Skin of body (tissue), 2 donors: Measurements from ENCODE around the gene GOLT1B. TPM values are rescaled to one million over a fixed set of nuclear protein-coding genes. Genes with fewer than 3 reads are reported as not detected.

Source experiments
- DNase-seq: peaks from one replicate; lab custom pipeline; 2025; lab: John Stamatoyannopoulos, UW
- total RNA-seq: library from RNA; depleted of rRNA; stranded (reverse); fragments of >200 nt; gene quantifications from one replicate; pipeline ENCODE4 v1.2.3, GENCODE V29; 2014

Gene GOLT1B
- total RNA-seq, 1 donor from 2014 or later = 36.2 TPM

GRCh38 chr12:21521541-21521940 is 20.0 kb downstream of the GOLT1B start:
- no peak for DNase-seq

- no peak for DNase-seq
These were observed 21.6 kb downstream of the GOLT1B start for GRCh38 chr12:21523148-21523547.

DNA sequence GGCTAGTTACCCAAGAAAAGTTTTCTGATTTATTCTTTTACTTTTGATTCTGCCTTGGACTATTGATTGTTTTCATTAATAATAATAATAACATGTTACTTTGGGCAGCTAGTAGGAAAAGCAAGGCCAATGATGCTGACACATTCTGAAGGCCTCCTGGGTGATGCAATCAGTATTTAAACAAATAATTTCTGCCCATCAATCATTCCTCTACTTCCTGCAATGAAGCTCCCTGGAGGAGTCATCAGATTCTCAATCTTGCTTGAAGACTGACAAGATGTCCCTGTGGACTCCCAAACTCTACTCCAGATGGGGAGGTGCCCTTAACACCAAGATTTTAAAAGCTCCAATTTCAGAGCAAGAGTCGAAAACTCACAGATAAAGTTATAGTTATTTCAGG is 24.5 kb downstream of the GOLT1B start, which contains the start of gene SPX:
TSS of gene SPX (plus strand) at position 244 of the 400 bp plus-strand sequence. CDS start 177 bp downstream, outside the sequence.
- no peak for DNase-seq

GRCh38 chr12:21526721-21527345 is 25.2 kb downstream of the GOLT1B start:
- DNase-seq = no peak

- DNase-seq = no peak
These were observed 26.0 kb downstream of the GOLT1B start for GRCh38 chr12:21527451-21528180.

- DNase-seq = no peak
These were observed 27.4 kb downstream of the GOLT1B start for GRCh38 chr12:21528953-21529352.

GRCh38 chr12:21529456-21529855 is 27.9 kb downstream of the GOLT1B start:
- DNase-seq = no peak

DNA sequence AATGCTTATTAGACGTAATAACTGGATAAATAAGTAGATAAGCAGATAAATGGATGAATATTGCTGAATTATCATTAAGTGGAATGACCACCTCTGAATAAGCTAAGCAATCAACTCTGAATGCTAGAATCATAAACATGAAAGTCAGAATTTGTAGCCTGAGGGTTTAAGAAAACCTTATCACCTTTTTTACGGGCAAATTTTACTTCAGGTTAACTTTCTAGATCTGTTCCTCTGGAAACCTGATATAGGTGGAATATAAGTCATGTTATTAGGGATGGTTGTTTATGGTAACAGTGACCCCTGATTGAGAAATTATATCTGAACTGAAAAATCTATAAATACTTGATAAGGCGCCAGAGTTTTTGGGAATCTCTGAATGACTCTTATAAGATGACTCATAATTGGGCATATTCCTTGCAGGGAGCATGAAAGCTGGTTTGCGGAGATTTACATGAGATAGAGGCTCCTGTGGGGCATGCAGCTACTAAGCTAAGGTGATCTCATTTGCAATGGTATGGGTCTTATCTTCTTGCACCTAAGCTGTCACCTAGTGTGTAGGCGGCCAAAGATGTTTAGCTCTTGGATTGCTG is 36.6 kb downstream of the GOLT1B start:
- DNase-seq = no peak

DNA sequence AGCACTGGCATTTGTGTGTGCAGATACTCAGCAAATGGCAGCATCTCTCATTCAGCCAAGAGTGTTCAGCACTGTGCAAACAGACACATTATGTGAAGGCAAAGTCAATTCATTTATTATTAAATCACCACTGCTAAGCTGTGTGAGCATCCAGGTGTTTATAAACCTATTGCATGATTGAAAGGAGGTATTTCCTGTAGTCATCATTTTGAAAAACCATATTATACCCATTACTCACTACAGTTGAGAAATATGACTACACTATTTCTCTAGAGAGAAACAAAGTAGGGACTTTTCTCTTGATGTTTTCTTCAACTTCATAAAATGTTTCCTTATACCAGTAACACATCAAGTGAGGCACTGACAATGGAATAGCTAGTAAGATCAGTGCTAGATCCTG is 38.2 kb downstream of the GOLT1B start:
- no peak for DNase-seq

- DNase-seq = no peak
These were observed 40.2 kb downstream of the GOLT1B start for GRCh38 chr12:21541773-21542172.

DNA sequence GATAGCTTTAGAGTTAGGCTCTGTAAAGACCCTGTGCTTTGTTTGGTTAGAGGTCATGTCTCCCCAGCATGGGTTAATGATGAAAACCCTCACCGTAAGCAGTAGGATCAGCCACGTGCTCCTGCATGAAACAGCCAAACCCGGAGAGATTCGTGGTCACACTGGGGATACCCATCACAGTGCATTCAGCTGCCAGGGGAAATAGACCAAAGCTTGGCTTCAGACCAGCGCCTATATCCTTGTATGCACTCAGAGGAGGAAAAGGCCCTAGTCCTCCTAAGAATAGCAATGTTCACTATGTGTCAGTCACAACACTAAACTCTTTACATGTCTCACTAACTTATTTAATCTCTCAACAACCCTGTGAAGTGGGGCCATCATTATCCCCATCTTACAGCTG is 40.8 kb downstream of the GOLT1B start:
- DNase-seq = no peak

GRCh38 chr12:21543151-21543550 is 41.6 kb downstream of the GOLT1B start:
- no peak for DNase-seq

DNA sequence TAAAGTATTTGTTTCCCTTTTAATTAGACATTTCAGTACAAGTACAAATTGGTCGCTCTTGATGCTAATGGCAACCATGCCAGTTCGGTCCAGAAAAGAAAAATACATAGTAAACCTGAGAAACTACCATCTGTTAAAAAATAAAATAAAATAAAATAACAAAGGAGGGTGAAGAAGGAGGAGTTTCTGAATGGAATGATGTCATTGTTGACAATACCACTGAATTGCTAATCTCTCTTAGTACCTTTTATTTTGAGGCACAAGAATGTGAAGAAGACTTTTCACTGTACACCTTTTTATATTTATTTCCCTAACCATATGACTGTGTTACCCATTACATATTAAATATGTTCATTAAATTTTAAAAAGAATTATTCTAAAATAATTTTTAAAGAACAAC is 44.0 kb downstream of the GOLT1B start:
- no peak for DNase-seq

DNA sequence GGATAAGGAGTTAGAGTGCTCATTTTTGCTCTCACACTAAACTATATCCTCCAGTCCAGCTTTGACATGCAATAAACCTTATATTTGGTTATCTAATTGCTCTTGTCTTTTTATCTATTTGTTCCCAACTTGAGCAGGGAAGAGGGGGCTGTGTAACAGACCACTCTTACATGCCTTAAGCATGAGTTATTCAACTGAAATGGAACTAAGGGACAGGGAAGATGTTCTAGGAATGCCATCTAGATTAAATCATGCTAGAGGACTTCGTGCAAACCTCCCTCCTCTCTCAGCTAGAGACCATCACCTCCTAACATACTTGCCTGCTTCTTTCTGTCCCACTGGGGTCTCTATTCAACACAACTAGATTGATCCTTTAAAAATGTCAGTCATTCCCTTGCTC is 45.1 kb downstream of the GOLT1B start:
- DNase-seq = no peak

DNA sequence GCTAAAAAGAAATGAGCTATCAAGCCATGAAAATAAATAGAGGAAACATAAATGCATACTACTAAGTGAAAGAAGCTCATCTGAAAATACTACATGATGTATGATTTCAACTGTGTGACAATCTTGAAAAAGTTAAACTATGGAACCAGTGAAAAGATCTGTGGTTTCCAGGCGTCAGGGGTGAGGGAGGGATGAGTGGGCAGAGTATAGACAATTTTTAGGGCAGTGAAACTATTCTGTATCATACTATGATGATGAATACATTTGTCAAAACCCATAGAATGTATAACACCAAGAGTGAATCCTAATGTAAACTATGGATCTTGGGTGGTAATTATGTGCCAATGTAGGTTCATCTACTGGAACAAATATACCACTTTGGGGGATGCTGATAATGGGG is 45.8 kb downstream of the GOLT1B start:
- no peak for DNase-seq

GRCh38 chr12:21551841-21552465 is 50.4 kb downstream of the GOLT1B start:
- DNase-seq = peak; percentile 20

DNA sequence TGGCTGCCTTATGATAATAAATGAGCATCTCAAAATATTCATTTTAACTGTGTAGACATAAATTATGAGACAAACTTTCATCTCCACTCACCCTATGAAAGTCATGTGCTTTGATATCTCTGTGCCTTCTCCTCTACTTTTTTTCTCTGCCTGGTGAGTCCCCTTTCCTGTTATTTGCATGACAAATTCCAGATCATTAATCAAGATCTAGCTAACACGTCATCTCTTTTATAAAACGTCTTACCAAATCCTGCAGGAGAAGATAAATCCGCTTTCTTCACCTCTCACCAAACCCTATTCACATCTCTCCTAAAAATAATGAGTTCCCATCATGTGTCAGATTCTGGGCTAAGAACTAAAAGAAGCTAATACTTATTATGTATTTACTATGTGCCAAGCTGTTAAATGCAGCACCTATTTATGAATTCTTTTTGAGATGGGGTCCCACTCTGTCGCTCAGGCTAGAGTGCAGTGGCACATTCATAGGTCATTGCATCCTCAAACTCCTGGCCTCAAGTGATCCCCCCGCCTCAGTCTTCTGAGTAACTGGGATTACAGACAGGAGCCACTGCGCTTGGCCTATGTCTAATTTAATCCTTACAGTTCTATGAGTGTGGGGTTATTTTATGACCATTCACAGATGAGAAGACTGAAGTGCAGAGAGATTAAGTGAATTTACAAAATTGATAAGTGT is 51.2 kb downstream of the GOLT1B start:
- DNase-seq = no peak

DNA sequence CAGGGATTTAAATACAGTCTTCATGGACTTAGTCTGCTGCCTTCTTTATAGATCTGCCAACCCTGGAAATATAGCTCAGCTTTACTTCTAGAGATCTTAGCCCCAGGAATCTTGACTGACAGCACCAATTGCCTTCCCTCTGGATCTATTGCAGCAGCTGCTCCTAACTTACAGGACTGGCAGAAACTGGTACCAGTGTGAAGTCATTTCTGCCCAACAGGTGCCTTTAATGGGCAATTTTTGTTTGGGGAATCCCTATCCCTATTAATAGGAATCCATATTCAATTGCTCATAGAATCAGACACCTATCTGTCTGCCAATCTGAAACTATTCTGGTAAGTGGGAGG is 51.7 kb downstream of the GOLT1B start:
- peak; percentile 5 for DNase-seq

DNA sequence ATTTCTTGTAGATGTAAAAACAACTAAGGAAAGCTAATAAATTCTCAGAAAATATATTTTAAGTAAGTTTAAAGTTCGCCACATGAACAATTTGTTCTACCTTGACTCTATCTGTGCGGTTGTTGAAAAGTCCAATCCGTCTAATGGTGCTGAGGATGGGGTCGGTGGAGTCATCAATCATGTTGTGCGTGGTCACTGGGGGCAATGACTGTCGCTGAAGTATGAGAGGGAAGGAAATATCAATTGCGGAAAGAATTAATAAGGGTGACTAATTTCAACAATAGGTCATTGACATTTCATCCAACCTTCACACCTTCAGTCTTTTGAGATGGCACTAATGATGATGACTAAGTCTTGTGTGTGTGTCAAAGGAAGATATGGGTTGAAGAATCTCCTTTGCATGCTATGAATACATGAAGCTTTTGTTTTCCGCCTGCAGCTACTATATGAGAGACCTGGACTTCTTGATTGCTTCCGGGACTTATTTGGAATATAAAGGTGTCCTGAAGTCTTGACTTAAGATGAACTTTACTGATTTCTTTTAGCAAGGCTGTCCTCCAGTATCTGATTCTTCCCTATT is 56.6 kb downstream of the GOLT1B start:
- no peak for DNase-seq

DNA sequence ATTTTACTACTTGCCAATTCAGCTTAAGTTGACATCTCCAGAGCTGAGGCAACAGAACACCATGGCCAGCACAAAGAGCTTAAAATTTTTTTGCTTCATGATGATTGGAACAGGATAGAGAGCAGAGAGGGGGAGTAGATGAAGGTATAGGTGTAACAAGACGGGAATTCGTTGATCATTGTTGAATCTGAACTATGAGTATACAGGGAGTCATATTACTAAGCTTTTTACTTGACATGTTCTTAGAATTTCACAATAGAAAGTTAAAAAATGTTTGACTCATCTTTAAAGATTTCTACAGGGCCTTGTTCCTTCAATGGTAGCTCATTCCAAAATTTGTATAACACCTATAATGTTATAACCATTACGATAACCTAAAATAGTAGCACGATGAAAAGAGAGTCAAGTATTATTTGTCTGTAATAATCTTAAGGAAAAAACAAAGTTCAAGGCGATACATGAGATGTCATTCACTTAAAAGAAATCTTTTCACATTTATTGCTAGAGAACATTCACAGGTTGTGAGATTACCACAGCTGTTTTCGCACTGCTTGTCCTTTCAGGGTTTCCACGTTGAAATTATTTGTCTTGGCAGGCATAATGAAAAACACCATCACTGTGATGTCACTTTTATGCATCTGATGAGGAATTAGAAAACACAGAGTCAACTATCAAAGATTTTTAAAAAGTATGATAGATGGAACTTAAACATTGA is 58.4 kb downstream of the GOLT1B start:
- DNase-seq = no peak

- DNase-seq = no peak
These were observed 59.6 kb downstream of the GOLT1B start for GRCh38 chr12:21561158-21561557.
